Osteocyte (in vitro differentiated cells): ENCODE measurements around the gene CLCF1. TPM values are rescaled to one million over a fixed set of nuclear protein-coding genes. Genes with fewer than 3 reads are reported as not detected.

ENCODE experiments used
- DNase-seq: peaks from one replicate; pipeline ENCODE4 v3.0.0; 2021; ENCODE audit warnings: mixed read lengths; ENCODE audit not compliant: unreplicated experiment; ENCODE audit errors: extremely low spot score
- H3K27ac Mint-ChIP-seq: one replicate; pipeline ENCODE4 v1.8.0; 2021; ENCODE audit warnings: mild to moderate bottlenecking, mixed read lengths; ENCODE audit not compliant: unreplicated experiment
- H3K27me3 Mint-ChIP-seq: one replicate; pipeline ENCODE4 v1.8.0; 2021; ENCODE audit warnings: mixed read lengths; ENCODE audit not compliant: unreplicated experiment
- H3K36me3 Mint-ChIP-seq: one replicate; pipeline ENCODE4 v1.8.0; 2021; ENCODE audit warnings: mixed read lengths; ENCODE audit not compliant: unreplicated experiment
- H3K4me1 Mint-ChIP-seq: one replicate; pipeline ENCODE4 v1.8.0; 2021; ENCODE audit warnings: mixed read lengths; ENCODE audit not compliant: unreplicated experiment
- H3K4me3 Mint-ChIP-seq: one replicate; pipeline ENCODE4 v1.8.0; 2021; ENCODE audit warnings: mild to moderate bottlenecking, moderate library complexity, mixed read lengths; ENCODE audit not compliant: unreplicated experiment
- H3K9me3 Mint-ChIP-seq: one replicate; pipeline ENCODE4 v1.8.0; 2021; ENCODE audit warnings: mixed read lengths; ENCODE audit not compliant: unreplicated experiment
- total RNA-seq: library from RNA; stranded (reverse); gene quantifications from 2 replicates; pipeline ENCODE4 v1.2.1, GENCODE V29; 2021
- TF ChIP-seq, protein P1 (sequence below): fragments of 200-600 bp; sonication (generic); IDR thresholded peaks from 2 replicates; pipeline ENCODE4 v1.5.0; 2021; ENCODE audit warnings: antibody characterized with exemption, mild to moderate bottlenecking, moderate library complexity

Gene CLCF1
- total RNA-seq, 1 donor from 2014 or later: 7.8 TPM

DNA sequence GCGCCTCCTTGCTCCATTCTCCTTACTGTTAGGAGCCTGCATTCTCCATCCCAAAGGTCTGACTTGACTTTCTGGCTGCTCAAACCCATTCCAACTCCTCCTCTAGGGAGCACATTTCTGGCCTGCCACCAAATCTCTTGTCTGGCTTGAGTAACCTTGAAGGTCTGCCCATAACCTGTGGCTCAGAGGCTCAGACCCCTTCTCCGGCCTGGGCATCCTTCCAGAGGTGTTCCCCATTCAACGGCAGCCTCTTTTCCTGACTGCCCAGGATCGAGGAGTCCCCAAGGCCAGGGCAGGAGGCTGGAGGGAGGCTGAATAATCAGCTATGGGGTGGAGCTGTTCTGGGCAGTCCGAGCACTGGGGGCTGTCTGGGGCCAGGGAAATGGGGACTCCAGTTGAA lies 20.6 kb upstream of the CLCF1 start:
- DNase-seq: peak; percentile 78
- H3K27ac Mint-ChIP-seq: no peak overlapping the region
- H3K36me3 Mint-ChIP-seq: peaks cover 14% of the 10 kb centered on the region
- H3K4me1 Mint-ChIP-seq: peaks cover 27% of the 10 kb centered on the region
- TF ChIP-seq, protein P1, sequence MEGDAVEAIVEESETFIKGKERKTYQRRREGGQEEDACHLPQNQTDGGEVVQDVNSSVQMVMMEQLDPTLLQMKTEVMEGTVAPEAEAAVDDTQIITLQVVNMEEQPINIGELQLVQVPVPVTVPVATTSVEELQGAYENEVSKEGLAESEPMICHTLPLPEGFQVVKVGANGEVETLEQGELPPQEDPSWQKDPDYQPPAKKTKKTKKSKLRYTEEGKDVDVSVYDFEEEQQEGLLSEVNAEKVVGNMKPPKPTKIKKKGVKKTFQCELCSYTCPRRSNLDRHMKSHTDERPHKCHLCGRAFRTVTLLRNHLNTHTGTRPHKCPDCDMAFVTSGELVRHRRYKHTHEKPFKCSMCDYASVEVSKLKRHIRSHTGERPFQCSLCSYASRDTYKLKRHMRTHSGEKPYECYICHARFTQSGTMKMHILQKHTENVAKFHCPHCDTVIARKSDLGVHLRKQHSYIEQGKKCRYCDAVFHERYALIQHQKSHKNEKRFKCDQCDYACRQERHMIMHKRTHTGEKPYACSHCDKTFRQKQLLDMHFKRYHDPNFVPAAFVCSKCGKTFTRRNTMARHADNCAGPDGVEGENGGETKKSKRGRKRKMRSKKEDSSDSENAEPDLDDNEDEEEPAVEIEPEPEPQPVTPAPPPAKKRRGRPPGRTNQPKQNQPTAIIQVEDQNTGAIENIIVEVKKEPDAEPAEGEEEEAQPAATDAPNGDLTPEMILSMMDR: no peak
- H3K9me3 Mint-ChIP-seq: no peaks in the 10 kb centered on the region
- peak overlapping the region; percentile 32 for H3K4me3 Mint-ChIP-seq
- H3K27me3 Mint-ChIP-seq: no peaks in the 10 kb centered on the region

GRCh38 chr11:67393437-67393836 lies 20.0 kb upstream of the CLCF1 start:
- peak; percentile 79 for DNase-seq
- peaks cover 13% of the 10 kb centered on the region for H3K36me3 Mint-ChIP-seq
- H3K27me3 Mint-ChIP-seq: no peaks in the 10 kb centered on the region
- H3K27ac Mint-ChIP-seq: no peak overlapping the region
- H3K9me3 Mint-ChIP-seq: no peaks in the 10 kb centered on the region
- H3K4me1 Mint-ChIP-seq: peaks cover 27% of the 10 kb centered on the region
- peak overlapping the region; percentile 32 for H3K4me3 Mint-ChIP-seq
- TF ChIP-seq, protein P1: no peak

GRCh38 chr11:67392183-67392715 lies 18.9 kb upstream of the CLCF1 start:
- H3K4me3 Mint-ChIP-seq: peak overlapping the region; percentile 84
- peaks cover 27% of the 10 kb centered on the region for H3K4me1 Mint-ChIP-seq
- peak overlapping the region; percentile 85 for H3K27ac Mint-ChIP-seq
- peak; percentile 81 for DNase-seq
- TF ChIP-seq, protein P1: no peak
- peaks cover 4% of the 10 kb centered on the region for H3K36me3 Mint-ChIP-seq
- H3K27me3 Mint-ChIP-seq: no peaks in the 10 kb centered on the region
- H3K9me3 Mint-ChIP-seq: no peaks in the 10 kb centered on the region

GRCh38 chr11:67391304-67392182 lies 18.1 kb upstream of the CLCF1 start, which contains the start of gene RAD9A:
RAD9A (plus strand) TSS chr11:67391986; CDS start chr11:67392045, 59 bp downstream.
- Mint-ChIP-seq H3K4me3 (peak within 1 kb of the TSS; percentile 84), H3K27ac (peak within 1 kb of the TSS; percentile 88), H3K9me3 (no peaks in the 10 kb centered on the region), H3K4me1 (peaks cover 25% of the 10 kb centered on the region), H3K27me3 (no peaks in the 10 kb centered on the region), H3K36me3 (no peaks in the 10 kb centered on the region)
- peak; percentile 98 for DNase-seq
- TF ChIP-seq, protein P1: no peak

DNA sequence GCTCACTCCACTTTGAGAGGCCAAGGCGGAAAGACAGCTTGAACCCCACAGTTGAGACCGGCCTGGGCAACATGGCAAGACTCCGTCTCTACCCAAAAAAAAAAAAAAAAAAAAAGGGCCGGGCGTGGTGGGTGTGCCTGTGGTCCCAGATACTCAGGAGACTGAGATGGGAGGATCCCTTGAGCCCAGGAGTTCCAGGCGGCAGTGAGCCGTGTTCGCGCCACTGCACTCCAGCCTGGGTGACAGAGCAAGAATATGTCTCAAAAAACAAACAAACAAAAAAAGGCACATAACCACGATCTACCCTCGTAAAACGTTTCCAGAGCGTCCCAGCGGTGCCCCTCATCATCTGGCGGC lies 17.5 kb upstream of the CLCF1 start:
- DNase-seq: no peak
- no peaks in the 10 kb centered on the region for H3K9me3 Mint-ChIP-seq

More for the DNA sequence above, 17.5 kb upstream of the CLCF1 start:
- no peaks in the 10 kb centered on the region for H3K27me3 Mint-ChIP-seq
- H3K27ac Mint-ChIP-seq: peak overlapping the region; percentile 88
- peak overlapping the region; percentile 84 for H3K4me3 Mint-ChIP-seq
- TF ChIP-seq, protein P1: no peak
- H3K4me1 Mint-ChIP-seq: peaks cover 25% of the 10 kb centered on the region
- no peaks in the 10 kb centered on the region for H3K36me3 Mint-ChIP-seq
